Natural killer cell (primary cell): ENCODE data around the gene MAD2L2. TPM values are rescaled to one million over a fixed set of nuclear protein-coding genes. Genes with fewer than 3 reads are reported as not detected.

Source experiments
- ATAC-seq, 3 donors: fragments of 150-1000 bp in 2 of 3; fragments of 200-7000 bp in 1 of 3; cut with Tn5 transposase; 1 replicate in 1 of 3; 2 replicates in 2 of 3; pipeline ENCODE4 v1.10.0; 2021; ENCODE audit warnings: mild to moderate bottlenecking in 2 of 3, moderate library complexity in 2 of 3
- DNase-seq, 2 donors: peaks; one replicate each; pipeline versions ENCODE4 v3.0.0 to v3.0.0-alpha.2; 2013 to 2021; ENCODE audit warnings: mixed read lengths in 1 of 2
- H3K27ac ChIP-seq: one replicate; pipeline ENCODE4 v1.5.1; 2013; ENCODE audit warnings: mild to moderate bottlenecking, low read length
- H3K27me3 ChIP-seq: one replicate; pipeline ENCODE4 v1.6.1; 2013; ENCODE audit warnings: low read length; ENCODE audit not compliant: control insufficient read depth, insufficient read depth
- H3K36me3 ChIP-seq: one replicate; pipeline ENCODE4 v1.6.1; 2013; ENCODE audit warnings: low read length; ENCODE audit not compliant: control insufficient read depth, insufficient read depth
- H3K4me1 ChIP-seq: one replicate; pipeline ENCODE4 v1.6.1; 2013; ENCODE audit warnings: low read length; ENCODE audit not compliant: control insufficient read depth, insufficient read depth
- H3K4me3 ChIP-seq: one replicate; pipeline ENCODE4 v1.5.1; 2013; ENCODE audit warnings: low read length
- H3K9me3 ChIP-seq: one replicate; pipeline ENCODE4 v1.6.1; 2013; ENCODE audit warnings: low read length; ENCODE audit not compliant: control insufficient read depth, insufficient read depth
- H3K27ac Mint-ChIP-seq, 2 donors: one replicate each; pipeline ENCODE4 v1.8.0; 2022; ENCODE audit warnings: mild to moderate bottlenecking in 2 of 2, mixed read lengths in 2 of 2, moderate library complexity in 1 of 2
- H3K27me3 Mint-ChIP-seq, 2 donors: one replicate each; pipeline ENCODE4 v1.8.0; 2022; ENCODE audit warnings: low read depth in 2 of 2, mixed read lengths in 2 of 2
- H3K36me3 Mint-ChIP-seq: one replicate; pipeline ENCODE4 v1.8.0; 2022; ENCODE audit warnings: mixed read lengths
- H3K4me1 Mint-ChIP-seq, 2 donors: one replicate each; pipeline ENCODE4 v1.8.0; 2022; ENCODE audit warnings: mixed read lengths in 2 of 2
- H3K4me3 Mint-ChIP-seq: one replicate; pipeline ENCODE4 v1.8.0; 2022; ENCODE audit warnings: mild to moderate bottlenecking, moderate library complexity, mixed read lengths
- H3K9me3 Mint-ChIP-seq, 2 donors: one replicate each; pipeline ENCODE4 v1.8.0; 2022; ENCODE audit warnings: mixed read lengths in 2 of 2
- WGBS: methylation state at CpG from one replicate; pipeline ENCODE4 v1.1.7; 2013; ENCODE audit warnings: missing lambda C conversion rate; ENCODE audit not compliant: insufficient coverage; 5-methylcytosine and 5-hydroxymethylcytosine counted together
- intact Hi-C: fragments of 100-400 bp; cut with micrococcal nuclease; formaldehyde crosslinking; loops from one replicate; pipeline ENCODE4 v1.14.2; 2022
- total RNA-seq, 4 donors: library from RNA; stranded (reverse); fragments of 120-200 nt in 1 of 4; gene quantifications; one replicate each; pipeline versions ENCODE4 v1.2.3 to v1.2.4, GENCODE V29; 2013 to 2022
- TF ChIP-seq, protein P1 (sequence below): fragments of 200-600 bp; IDR thresholded peaks from one replicate; pipeline ENCODE4 v1.8.0; 2022; ENCODE audit warnings: antibody characterized with exemption

The MAD2L2 gene
- total RNA-seq, 3 donors from 2014 or later (not counting 1 experiment from before 2014, with no cell fraction given): 50.6 to 66.0 (median 60.4) TPM

DNA sequence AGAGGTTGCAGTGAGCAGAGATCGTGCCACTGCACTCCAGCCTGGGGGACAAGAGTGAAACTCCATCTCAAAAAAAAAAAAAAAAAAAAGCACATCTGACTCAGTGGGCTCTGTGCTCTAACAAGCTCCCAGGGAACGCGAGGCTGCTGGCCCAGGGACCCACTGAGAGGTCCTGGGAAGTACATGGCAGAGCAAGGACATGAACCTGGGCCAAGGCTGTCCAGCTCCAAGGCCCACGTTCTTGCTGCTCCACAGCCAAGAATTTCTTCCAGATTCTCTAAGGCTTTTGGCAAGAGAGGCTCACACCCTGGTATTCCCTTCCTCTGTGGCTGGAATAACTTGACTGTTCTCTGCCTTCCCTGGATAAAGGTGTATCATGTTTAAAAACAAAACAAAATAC is 39.6 kb upstream of the MAD2L2 start:
- Mint-ChIP-seq H3K4me1 (peaks cover 21 to 22% of the 10 kb centered on the region in 2 donors), H3K27ac (no peak overlapping the region), H3K9me3 (no peaks in the 10 kb centered on the region), H3K27me3 (no peaks in the 10 kb centered on the region), H3K4me3 (no peak overlapping the region), H3K36me3 (no peaks in the 10 kb centered on the region)
- ATAC-seq (no peak), DNase-seq (no peak)
- H3K4me1 ChIP-seq: peaks cover 26% of the 10 kb centered on the region
- no peaks in the 10 kb centered on the region for H3K27me3 ChIP-seq
- H3K4me3 ChIP-seq: no peak overlapping the region
- TF ChIP-seq, protein P1, sequence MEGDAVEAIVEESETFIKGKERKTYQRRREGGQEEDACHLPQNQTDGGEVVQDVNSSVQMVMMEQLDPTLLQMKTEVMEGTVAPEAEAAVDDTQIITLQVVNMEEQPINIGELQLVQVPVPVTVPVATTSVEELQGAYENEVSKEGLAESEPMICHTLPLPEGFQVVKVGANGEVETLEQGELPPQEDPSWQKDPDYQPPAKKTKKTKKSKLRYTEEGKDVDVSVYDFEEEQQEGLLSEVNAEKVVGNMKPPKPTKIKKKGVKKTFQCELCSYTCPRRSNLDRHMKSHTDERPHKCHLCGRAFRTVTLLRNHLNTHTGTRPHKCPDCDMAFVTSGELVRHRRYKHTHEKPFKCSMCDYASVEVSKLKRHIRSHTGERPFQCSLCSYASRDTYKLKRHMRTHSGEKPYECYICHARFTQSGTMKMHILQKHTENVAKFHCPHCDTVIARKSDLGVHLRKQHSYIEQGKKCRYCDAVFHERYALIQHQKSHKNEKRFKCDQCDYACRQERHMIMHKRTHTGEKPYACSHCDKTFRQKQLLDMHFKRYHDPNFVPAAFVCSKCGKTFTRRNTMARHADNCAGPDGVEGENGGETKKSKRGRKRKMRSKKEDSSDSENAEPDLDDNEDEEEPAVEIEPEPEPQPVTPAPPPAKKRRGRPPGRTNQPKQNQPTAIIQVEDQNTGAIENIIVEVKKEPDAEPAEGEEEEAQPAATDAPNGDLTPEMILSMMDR: no peak
- 90% methylated on average over 4 of the region's 4 CpGs for whole genome bisulfite sequencing
- intact Hi-C loops: loop anchor here (10.0 kb wide), 1 partner anchor 686 kb away; no protein-coding TSS in a partner anchor
- H3K36me3 ChIP-seq: no peaks in the 10 kb centered on the region
- no peaks in the 10 kb centered on the region for H3K9me3 ChIP-seq
- H3K27ac ChIP-seq: no peak overlapping the region

DNA sequence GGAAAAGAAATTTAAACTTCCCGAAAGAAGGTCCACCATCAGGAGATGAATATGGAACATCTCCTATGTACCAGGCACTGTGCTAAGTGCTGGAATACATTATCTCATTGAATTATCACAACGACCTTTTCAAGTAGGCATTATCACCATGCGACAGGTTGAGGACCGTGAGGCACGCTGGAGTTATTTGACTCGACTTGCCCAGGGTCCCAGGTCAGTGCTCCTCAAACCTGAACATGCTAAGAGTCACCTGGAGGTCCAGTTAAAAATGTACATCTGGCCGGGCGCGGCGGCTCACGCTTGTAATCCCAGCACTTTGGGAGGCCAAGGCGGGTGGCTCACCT is 39.1 kb upstream of the MAD2L2 start:
- no peaks in the 10 kb centered on the region for H3K27me3 ChIP-seq
- Mint-ChIP-seq H3K4me3 (peak overlapping the region; percentile 83), H3K36me3 (no peaks in the 10 kb centered on the region), H3K4me1 (peaks cover 21 to 22% of the 10 kb centered on the region in 2 donors), H3K9me3 (no peaks in the 10 kb centered on the region), H3K27ac (peak overlapping the region; percentile 91 to 93), H3K27me3 (no peaks in the 10 kb centered on the region)
- H3K9me3 ChIP-seq: no peaks in the 10 kb centered on the region
- TF ChIP-seq, protein P1: no peak
- ATAC-seq (no peak), DNase-seq (no peak)
- no peaks in the 10 kb centered on the region for H3K36me3 ChIP-seq
- no peak overlapping the region for H3K27ac ChIP-seq
- intact Hi-C loops: loop anchor here (10.0 kb wide), 1 partner anchor 685 kb away; no protein-coding TSS in a partner anchor
- peaks cover 21% of the 10 kb centered on the region for H3K4me1 ChIP-seq
- no peak overlapping the region for H3K4me3 ChIP-seq
- WGBS: 79% methylated on average over 12 of the region's 12 CpGs

DNA sequence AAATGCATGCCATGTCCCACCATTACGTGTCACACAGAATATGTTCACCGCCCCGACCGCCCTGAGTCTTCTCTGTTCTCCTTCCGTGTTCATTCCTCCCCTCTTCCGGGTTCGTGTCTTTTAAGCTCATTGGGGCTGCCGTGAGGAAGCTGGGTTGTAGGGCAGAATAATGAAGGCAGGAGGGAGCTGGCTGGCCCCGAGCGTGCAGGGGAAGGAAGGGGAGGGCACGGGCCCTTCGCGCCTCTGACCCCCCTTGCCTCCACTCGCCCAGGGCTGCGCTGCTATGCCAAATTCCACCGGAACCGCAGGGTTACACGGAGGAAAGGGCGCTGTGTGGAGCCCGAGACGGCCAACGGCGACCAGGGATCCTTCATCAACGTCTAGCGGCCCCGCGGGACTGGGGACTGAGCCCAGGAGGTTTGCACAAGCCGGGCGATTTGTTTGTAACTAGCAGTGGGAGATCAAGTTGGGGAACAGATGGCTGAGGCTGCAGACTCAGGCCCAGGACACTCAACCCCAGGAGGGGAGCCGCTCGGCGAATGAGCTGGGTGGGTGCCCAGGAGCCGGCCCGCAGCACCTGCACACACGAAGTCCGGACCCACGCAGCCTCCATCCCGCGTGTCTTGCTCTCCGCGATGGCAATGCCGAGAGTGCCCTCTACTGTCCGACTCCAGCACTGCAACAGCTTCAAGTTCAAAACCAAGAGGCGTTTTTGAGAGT is 38.5 kb upstream of the MAD2L2 start:
- peaks cover 17 to 19% of the 10 kb centered on the region in 2 donors for H3K4me1 Mint-ChIP-seq
- H3K36me3 Mint-ChIP-seq: no peaks in the 10 kb centered on the region
- TF ChIP-seq, protein P1: peak; percentile 98
- H3K9me3 Mint-ChIP-seq: no peaks in the 10 kb centered on the region
- Histone ChIP-seq H3K36me3 (no peaks in the 10 kb centered on the region), H3K27me3 (no peaks in the 10 kb centered on the region), H3K9me3 (no peaks in the 10 kb centered on the region), H3K4me1 (peaks cover 20% of the 10 kb centered on the region), H3K4me3 (peak overlapping the region; percentile 40), H3K27ac (peak overlapping the region; percentile 75)
- peak overlapping the region; percentile 91 to 93 for H3K27ac Mint-ChIP-seq
- ATAC-seq (peak; percentile 84 to 92 (median 87)), DNase-seq (peak; percentile 89 to 95)
- H3K27me3 Mint-ChIP-seq: no peaks in the 10 kb centered on the region
- intact Hi-C loops: loop anchor here (1.0 to 10.0 kb wide), 5 partner anchors 26 to 685 kb away; partner anchors contain the start of genes FBXO6 and MAD2L2
- H3K4me3 Mint-ChIP-seq: peak overlapping the region; percentile 83
- 0% methylated on average over 42 of the region's 44 CpGs for WGBS
